Measurements from ENCODE around the gene CDK5RAP2. TPM values are rescaled to one million over a fixed set of nuclear protein-coding genes. Genes with fewer than 3 reads are reported as not detected.

CDK5RAP2 gene
- total RNA-seq, 1 donor from 2014 or later, result 16.8 TPM

DNA sequence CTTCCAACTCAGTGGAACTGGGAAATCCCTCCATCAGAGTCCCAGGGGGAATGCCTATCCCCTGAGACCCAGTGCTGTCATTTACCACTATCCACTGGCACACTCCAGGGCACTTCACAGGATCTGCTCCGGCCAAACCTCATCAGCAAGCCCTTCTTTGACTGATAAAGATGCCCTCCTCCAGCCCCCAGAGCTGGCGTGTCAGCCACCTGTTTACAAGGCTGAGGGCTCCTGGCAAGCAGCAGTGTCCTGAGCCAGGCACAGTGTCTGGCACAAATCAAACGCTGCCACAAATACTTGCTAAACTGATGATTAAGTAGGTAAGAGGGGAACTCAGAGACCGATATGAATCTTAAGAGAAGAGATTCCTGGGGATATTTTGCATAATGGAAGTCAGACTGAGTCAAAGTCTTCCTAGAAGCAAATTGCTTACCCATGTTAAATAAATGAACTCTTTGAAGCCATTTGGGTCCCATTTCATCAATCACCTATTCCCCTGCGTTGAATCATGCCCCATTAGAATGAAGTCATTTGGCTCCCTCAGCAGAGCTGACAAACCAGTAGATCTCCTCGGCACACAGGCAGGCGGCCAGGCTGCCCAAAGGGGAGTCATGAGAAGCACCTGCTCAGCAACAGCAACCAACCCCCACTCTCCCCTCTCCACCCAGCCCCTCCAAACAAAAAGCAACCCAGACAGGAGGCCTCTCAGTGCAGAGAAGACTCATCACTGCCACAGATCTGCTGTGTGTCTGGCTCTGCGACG, 97.4 kb downstream of the CDK5RAP2 start:
- Histone ChIP-seq H3K27me3 (ENCODE audit: control insufficient read depth, insufficient read depth, low read length) (no peaks in the 10 kb centered on the region), H3K4me3 (ENCODE audit: low read depth, low read length) (no peak overlapping the region), H3K36me3 (ENCODE audit: control insufficient read depth, insufficient read depth, low read length) (peaks cover 1% of the 10 kb centered on the region)
- no peak for DNase-seq (ENCODE audit: low read depth)
- no peak for FAIRE-seq
- TF ChIP-seq, protein P1, sequence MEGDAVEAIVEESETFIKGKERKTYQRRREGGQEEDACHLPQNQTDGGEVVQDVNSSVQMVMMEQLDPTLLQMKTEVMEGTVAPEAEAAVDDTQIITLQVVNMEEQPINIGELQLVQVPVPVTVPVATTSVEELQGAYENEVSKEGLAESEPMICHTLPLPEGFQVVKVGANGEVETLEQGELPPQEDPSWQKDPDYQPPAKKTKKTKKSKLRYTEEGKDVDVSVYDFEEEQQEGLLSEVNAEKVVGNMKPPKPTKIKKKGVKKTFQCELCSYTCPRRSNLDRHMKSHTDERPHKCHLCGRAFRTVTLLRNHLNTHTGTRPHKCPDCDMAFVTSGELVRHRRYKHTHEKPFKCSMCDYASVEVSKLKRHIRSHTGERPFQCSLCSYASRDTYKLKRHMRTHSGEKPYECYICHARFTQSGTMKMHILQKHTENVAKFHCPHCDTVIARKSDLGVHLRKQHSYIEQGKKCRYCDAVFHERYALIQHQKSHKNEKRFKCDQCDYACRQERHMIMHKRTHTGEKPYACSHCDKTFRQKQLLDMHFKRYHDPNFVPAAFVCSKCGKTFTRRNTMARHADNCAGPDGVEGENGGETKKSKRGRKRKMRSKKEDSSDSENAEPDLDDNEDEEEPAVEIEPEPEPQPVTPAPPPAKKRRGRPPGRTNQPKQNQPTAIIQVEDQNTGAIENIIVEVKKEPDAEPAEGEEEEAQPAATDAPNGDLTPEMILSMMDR (IDR thresholded peaks at IDR 0.05; ENCODE audit: insufficient read depth, low read length, severe bottlenecking), result no peak

- Histone ChIP-seq H3K27me3 (ENCODE audit: control insufficient read depth, insufficient read depth, low read length) (no peaks in the 10 kb centered on the region), H3K36me3 (ENCODE audit: control insufficient read depth, insufficient read depth, low read length) (peaks cover 1% of the 10 kb centered on the region), H3K4me3 (ENCODE audit: low read depth, low read length) (no peak overlapping the region)
- TF ChIP-seq, protein P1 (IDR thresholded peaks at IDR 0.05; ENCODE audit: insufficient read depth, low read length, severe bottlenecking), result no peak
- DNase-seq (ENCODE audit: low read depth) (no peak), FAIRE-seq (no peak)
These were observed 98.1 kb downstream of the CDK5RAP2 start for GRCh38 chr9:120481846-120482245.

GRCh38 chr9:120481248-120481647, 98.7 kb downstream of the CDK5RAP2 start:
- peak; percentile 34 for DNase-seq (ENCODE audit: low read depth)
- TF ChIP-seq, protein P1 (IDR thresholded peaks at IDR 0.05; ENCODE audit: insufficient read depth, low read length, severe bottlenecking), result no peak
- FAIRE-seq, result no peak
- no peak overlapping the region for H3K4me3 ChIP-seq (ENCODE audit: low read depth, low read length)
- H3K27me3 ChIP-seq (ENCODE audit: control insufficient read depth, insufficient read depth, low read length), result no peaks in the 10 kb centered on the region
- H3K36me3 ChIP-seq (ENCODE audit: control insufficient read depth, insufficient read depth, low read length), result peaks cover 1% of the 10 kb centered on the region

DNA sequence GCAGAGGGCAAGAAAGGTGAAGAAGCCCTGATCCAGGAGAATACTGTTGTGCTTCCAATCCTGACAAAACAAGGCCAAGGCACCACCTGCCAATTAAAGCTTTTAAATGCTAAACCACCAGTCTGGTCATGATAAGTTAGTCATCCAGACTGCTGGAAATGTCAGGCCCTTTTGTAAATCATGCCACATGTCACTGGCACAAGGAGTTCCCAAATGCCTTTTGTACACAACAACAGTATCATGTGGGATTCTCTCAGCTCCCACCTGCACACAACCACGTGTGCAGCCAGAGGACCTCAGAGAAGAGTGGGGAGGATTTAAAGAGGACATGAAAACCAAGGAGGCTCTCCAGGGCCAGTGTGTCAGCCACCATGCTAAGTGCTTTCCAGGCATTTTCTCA, 99.3 kb downstream of the CDK5RAP2 start:
- DNase-seq (ENCODE audit: low read depth) (peak; percentile 25), FAIRE-seq (no peak)
- TF ChIP-seq, protein P1 (IDR thresholded peaks at IDR 0.05; ENCODE audit: insufficient read depth, low read length, severe bottlenecking), result no peak
- H3K36me3 ChIP-seq (ENCODE audit: control insufficient read depth, insufficient read depth, low read length), result peaks cover 1% of the 10 kb centered on the region
- no peak overlapping the region for H3K4me3 ChIP-seq (ENCODE audit: low read depth, low read length)
- H3K27me3 ChIP-seq (ENCODE audit: control insufficient read depth, insufficient read depth, low read length), result no peaks in the 10 kb centered on the region

DNA sequence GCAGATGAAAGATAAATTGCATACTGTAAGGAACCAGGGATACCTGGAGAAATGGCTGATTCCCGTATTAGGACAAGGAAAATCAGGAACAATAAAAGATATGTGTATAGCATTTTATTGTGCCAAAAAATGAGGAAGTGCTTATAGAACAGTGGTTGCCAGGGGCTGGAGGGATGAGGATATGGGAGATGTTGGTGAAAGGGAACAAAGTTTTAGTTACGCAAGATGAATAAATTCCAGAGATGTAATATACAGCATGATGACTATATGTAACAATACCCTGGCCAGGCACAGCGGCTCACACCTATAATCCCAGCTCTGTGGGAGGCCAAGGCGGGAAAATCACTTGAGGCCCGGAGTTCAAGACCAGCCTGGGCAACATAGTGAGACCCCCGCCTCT, 101.8 kb downstream of the CDK5RAP2 start:
- Histone ChIP-seq H3K4me3 (ENCODE audit: low read depth, low read length) (no peak overlapping the region), H3K27me3 (ENCODE audit: control insufficient read depth, insufficient read depth, low read length) (no peaks in the 10 kb centered on the region), H3K36me3 (ENCODE audit: control insufficient read depth, insufficient read depth, low read length) (peaks cover 1% of the 10 kb centered on the region)
- TF ChIP-seq, protein P1 (IDR thresholded peaks at IDR 0.05; ENCODE audit: insufficient read depth, low read length, severe bottlenecking), result no peak
- FAIRE-seq, result no peak
- DNase-seq (ENCODE audit: low read depth), result peak; percentile 27
